ENCODE measurements around the gene OR9G1.
"Not testable (repeated sequence)": the region's sequence is repeated elsewhere in the genome, so short reads cannot be mapped to it uniquely, and the experiment has no call there.

The OR9G1 gene, protein sequence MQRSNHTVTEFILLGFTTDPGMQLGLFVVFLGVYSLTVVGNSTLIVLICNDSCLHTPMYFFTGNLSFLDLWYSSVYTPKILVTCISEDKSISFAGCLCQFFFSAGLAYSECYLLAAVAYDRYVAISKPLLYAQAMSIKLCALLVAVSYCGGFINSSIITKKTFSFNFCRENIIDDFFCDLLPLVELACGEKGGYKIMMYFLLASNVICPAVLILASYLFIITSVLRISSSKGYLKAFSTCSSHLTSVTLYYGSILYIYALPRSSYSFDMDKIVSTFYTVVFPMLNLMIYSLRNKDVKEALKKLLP

DNA sequence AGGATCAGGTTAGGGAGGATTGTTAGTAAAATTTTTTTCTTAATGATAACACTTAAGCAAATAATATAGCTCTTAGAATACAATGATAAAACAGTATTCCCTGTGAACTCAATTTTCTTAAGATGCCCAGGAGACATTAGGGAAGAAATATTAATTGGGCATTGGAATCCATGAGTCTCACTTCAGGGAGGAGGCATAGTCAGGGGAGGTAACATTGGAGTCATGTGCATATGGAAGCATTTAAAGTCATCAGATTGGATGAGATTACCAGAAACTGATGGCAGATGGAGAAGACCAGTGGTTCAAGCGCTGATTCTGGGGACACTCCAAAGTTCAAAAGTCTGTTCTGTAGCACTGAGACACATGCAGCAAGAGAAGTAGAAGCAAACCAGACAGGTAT, at the start of gene OR9G1:
OR9G1 (plus strand) TSS at position 301 of the 400 bp plus-strand sequence. CDS start 1,293 bp downstream, outside the sequence.
- DNase-seq (ENCODE audit: low spot score) = no peak
- in situ Hi-C loops (cut with MboI; ENCODE audit: low sequenced_read_pairs, unreplicated experiment) = no loop called here
- TF ChIP-seq, protein P1, sequence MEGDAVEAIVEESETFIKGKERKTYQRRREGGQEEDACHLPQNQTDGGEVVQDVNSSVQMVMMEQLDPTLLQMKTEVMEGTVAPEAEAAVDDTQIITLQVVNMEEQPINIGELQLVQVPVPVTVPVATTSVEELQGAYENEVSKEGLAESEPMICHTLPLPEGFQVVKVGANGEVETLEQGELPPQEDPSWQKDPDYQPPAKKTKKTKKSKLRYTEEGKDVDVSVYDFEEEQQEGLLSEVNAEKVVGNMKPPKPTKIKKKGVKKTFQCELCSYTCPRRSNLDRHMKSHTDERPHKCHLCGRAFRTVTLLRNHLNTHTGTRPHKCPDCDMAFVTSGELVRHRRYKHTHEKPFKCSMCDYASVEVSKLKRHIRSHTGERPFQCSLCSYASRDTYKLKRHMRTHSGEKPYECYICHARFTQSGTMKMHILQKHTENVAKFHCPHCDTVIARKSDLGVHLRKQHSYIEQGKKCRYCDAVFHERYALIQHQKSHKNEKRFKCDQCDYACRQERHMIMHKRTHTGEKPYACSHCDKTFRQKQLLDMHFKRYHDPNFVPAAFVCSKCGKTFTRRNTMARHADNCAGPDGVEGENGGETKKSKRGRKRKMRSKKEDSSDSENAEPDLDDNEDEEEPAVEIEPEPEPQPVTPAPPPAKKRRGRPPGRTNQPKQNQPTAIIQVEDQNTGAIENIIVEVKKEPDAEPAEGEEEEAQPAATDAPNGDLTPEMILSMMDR (IDR thresholded peaks at IDR 0.05; ENCODE audit: borderline replicate concordance, control extremely low read depth, extremely low read depth, insufficient read depth, missing control alignments) = no peak

- in situ Hi-C loops (cut with MboI; ENCODE audit: low sequenced_read_pairs, unreplicated experiment) = no loop called here
- TF ChIP-seq, protein P1 (IDR thresholded peaks at IDR 0.05; ENCODE audit: borderline replicate concordance, control extremely low read depth, extremely low read depth, insufficient read depth, missing control alignments) = no peak
- no peak for DNase-seq (ENCODE audit: low spot score)
These were observed 39.1 kb upstream of the OR9G1 start for GRCh38 chr11:56659755-56660154.

DNA sequence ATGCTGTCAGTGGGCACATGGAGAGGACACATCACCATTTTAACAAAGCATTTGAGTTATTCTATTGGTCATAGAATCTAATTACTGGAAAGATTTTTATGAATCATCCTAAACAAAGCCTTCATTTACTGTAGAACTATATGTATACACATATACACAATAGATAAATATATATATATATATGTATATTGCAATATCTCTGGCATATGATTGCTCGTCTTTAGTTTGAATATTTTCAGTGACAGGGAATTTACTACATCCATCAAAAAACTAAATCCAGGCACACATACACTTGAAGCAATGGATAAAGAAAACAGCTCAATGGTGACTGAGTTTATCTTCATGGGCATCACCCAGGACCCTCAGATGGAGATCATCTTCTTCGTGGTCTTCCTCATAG, 35.5 kb upstream of the OR9G1 start, which contains the start of gene OR5AR1:
OR5AR1 (plus strand) TSS at position 301 of the 400 bp plus-strand sequence; CDS start at position 301, 0 bp downstream.
- TF ChIP-seq, protein P1 (IDR thresholded peaks at IDR 0.05; ENCODE audit: borderline replicate concordance, control extremely low read depth, extremely low read depth, insufficient read depth, missing control alignments) = no peak
- in situ Hi-C loops (cut with MboI; ENCODE audit: low sequenced_read_pairs, unreplicated experiment) = no loop called here
- no peak for DNase-seq (ENCODE audit: low spot score)

GRCh38 chr11:56670984-56671383, 27.9 kb upstream of the OR9G1 start:
- DNase-seq (ENCODE audit: low spot score) = no peak
- in situ Hi-C loops (cut with MboI; ENCODE audit: low sequenced_read_pairs, unreplicated experiment) = no loop called here
- TF ChIP-seq, protein P1 (IDR thresholded peaks at IDR 0.05; ENCODE audit: borderline replicate concordance, control extremely low read depth, extremely low read depth, insufficient read depth, missing control alignments) = no peak

GRCh38 chr11:56688554-56689100, 10.3 kb upstream of the OR9G1 start:
- TF ChIP-seq, protein P1 (IDR thresholded peaks at IDR 0.05; ENCODE audit: borderline replicate concordance, control extremely low read depth, extremely low read depth, insufficient read depth, missing control alignments) = no peak
- in situ Hi-C loops (cut with MboI; ENCODE audit: low sequenced_read_pairs, unreplicated experiment) = no loop called here
- DNase-seq (ENCODE audit: low spot score) = no peak

DNA sequence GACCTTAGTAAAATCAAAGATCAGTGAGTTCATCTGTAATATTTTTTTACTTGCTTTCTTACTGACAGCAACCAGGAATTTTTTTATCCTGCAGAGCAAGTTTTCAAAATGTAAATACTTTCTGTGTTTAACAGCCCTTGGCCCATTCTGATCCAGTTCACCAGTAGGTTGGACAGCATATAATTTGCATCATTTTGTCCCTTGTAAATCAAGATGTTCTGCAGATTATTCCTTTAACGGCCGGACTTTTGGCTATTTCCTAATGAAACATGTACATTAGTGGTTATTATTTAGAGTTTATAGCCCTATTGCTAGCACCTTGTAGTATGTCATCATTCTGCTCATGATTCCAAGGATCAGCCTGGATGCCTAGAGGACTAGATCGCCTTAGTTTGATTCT, 7.7 kb upstream of the OR9G1 start:
- DNase-seq (ENCODE audit: low spot score); in situ Hi-C loops (cut with MboI; ENCODE audit: low sequenced_read_pairs, unreplicated experiment): not testable (repeated sequence)

DNA sequence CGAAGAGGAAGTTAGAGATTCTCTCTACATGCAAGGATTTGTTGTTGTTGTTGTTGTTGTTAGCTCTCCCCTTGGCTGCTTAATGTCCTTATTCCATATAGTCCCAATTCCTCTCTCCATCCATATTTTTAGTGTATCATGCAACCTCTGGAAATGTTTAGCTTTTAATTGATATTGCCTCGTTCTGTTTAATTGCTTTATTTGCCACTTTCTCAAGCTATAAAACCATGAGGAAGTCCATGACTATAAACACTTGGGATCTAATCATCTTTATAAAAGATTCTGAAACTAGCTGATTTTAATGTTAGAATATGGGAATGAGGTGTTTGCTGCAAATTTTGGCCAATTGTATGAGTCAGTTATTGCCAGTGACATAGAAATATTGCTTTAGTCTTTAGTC, 5.5 kb upstream of the OR9G1 start:
- in situ Hi-C loops (cut with MboI; ENCODE audit: low sequenced_read_pairs, unreplicated experiment) = no loop called here
- TF ChIP-seq, protein P1 (IDR thresholded peaks at IDR 0.05; ENCODE audit: borderline replicate concordance, control extremely low read depth, extremely low read depth, insufficient read depth, missing control alignments) = no peak
- no peak for DNase-seq (ENCODE audit: low spot score)
